Hematopoietic multipotent progenitor cell treated with erythropoietin and hydrocortisone succinate and interleukin-3 and kit ligand, for 6 days (in vitro differentiated cells): ENCODE data around the gene SELENOI.

ENCODE experiments used
- DNase-seq: peaks from one replicate; pipeline ENCODE4 v3.0.0-alpha.2; 2015

SELENOI gene

GRCh38 chr2:26412091-26412673 lies 66.2 kb downstream of the SELENOI start:
- DNase-seq: peak; percentile 85

- no peak for DNase-seq
These were observed 68.4 kb downstream of the SELENOI start for GRCh38 chr2:26414311-26414710.

GRCh38 chr2:26421961-26422360 lies 76.0 kb downstream of the SELENOI start:
- no peak for DNase-seq

GRCh38 chr2:26422947-26423629 lies 77.1 kb downstream of the SELENOI start:
- DNase-seq: no peak

- no peak for DNase-seq
These were observed 77.8 kb downstream of the SELENOI start for GRCh38 chr2:26423750-26424149.

- DNase-seq: no peak
These were observed 78.3 kb downstream of the SELENOI start for GRCh38 chr2:26424221-26424620.

- no peak for DNase-seq
These were observed 82.9 kb downstream of the SELENOI start for GRCh38 chr2:26428846-26429245.

- no peak for DNase-seq
These were observed 84.0 kb downstream of the SELENOI start for GRCh38 chr2:26429779-26430578.

GRCh38 chr2:26430826-26431225 lies 84.9 kb downstream of the SELENOI start:
- DNase-seq: no peak

- no peak for DNase-seq
These were observed 86.4 kb downstream of the SELENOI start for GRCh38 chr2:26432363-26432762.

GRCh38 chr2:26432859-26433258 lies 86.9 kb downstream of the SELENOI start:
- no peak for DNase-seq

GRCh38 chr2:26435106-26435505 lies 89.2 kb downstream of the SELENOI start:
- no peak for DNase-seq

- no peak for DNase-seq
These were observed 92.6 kb downstream of the SELENOI start for GRCh38 chr2:26438526-26438925.

GRCh38 chr2:26438926-26439325 lies 93.0 kb downstream of the SELENOI start:
- DNase-seq: no peak

GRCh38 chr2:26442301-26442700 lies 96.4 kb downstream of the SELENOI start:
- no peak for DNase-seq

GRCh38 chr2:26442707-26443106 lies 96.8 kb downstream of the SELENOI start:
- DNase-seq: no peak

- DNase-seq: no peak
These were observed 98.3 kb downstream of the SELENOI start for GRCh38 chr2:26444236-26444635.
